Measurements from ENCODE around the gene PPP2R2B. TPM values are rescaled to one million over a fixed set of nuclear protein-coding genes. Genes with fewer than 3 reads are reported as not detected.

PPP2R2B gene
- total RNA-seq, 1 experiment from 2014 or later = not detected

DNA sequence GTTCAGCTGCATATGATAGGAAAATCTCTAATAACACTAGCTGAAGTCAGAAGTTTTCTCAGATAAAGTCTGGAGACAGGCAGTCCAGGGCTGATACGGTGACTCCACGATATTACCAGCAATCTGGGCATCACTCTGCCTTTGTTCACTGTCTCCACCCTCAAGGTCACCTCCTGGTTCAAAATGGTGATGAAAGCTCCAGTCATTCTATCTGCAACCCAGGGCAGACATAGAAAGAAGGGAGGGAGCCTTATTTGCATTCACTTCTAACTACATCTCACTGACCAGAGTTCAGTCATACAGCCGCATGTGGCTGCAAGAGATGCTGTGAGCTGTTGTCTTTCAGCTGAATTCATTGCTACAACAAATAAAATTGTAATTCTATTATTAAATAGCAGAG is 340.1 kb downstream of the PPP2R2B start:
- TF ChIP-seq, protein P1, sequence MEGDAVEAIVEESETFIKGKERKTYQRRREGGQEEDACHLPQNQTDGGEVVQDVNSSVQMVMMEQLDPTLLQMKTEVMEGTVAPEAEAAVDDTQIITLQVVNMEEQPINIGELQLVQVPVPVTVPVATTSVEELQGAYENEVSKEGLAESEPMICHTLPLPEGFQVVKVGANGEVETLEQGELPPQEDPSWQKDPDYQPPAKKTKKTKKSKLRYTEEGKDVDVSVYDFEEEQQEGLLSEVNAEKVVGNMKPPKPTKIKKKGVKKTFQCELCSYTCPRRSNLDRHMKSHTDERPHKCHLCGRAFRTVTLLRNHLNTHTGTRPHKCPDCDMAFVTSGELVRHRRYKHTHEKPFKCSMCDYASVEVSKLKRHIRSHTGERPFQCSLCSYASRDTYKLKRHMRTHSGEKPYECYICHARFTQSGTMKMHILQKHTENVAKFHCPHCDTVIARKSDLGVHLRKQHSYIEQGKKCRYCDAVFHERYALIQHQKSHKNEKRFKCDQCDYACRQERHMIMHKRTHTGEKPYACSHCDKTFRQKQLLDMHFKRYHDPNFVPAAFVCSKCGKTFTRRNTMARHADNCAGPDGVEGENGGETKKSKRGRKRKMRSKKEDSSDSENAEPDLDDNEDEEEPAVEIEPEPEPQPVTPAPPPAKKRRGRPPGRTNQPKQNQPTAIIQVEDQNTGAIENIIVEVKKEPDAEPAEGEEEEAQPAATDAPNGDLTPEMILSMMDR (IDR thresholded peaks at IDR 0.05 in 2 of 3, conservative IDR thresholded peaks at IDR 0.05 in 1 of 3; ENCODE audit: borderline replicate concordance in 1 of 3, insufficient read depth in 1 of 3, low read depth in 2 of 3, low read length in 2 of 3) = no peak
- no peak for TF ChIP-seq ZFX (IDR thresholded peaks at IDR 0.05)
- TF ChIP-seq ELF1 (IDR thresholded peaks at IDR 0.05; ENCODE audit: borderline replicate concordance, low read depth) = no peak
- no peak for TF ChIP-seq FOSL1 (IDR thresholded peaks at IDR 0.05; ENCODE audit: low read depth)
- no peak for TF ChIP-seq EZH2phosphoT487 (IDR thresholded peaks at IDR 0.05; ENCODE audit: borderline replicate concordance)
- DNase-seq (ENCODE audit: low read depth, low spot score) (no peak), ATAC-seq (no peak)
- Histone ChIP-seq H3K27ac (ENCODE audit: low read depth, low read length) (no peak overlapping the region), H3K9me3 (ENCODE audit: control insufficient read depth in 1 of 2, insufficient read depth in 1 of 2, low read depth in 1 of 2, low read length in 2 of 2) (no peaks in the 10 kb centered on the region), H3K36me3 (ENCODE audit: control insufficient read depth in 1 of 2, insufficient read depth in 2 of 2, low read length in 2 of 2) (no peaks in the 10 kb centered on the region), H3K79me2 (ENCODE audit: insufficient read depth, low read length) (no peaks in the 10 kb centered on the region), H3K9me2 (ENCODE audit: insufficient read depth) (no peaks in the 10 kb centered on the region), H4K20me1 (ENCODE audit: insufficient read depth) (no peaks in the 10 kb centered on the region), H3K27me3 (ENCODE audit: insufficient read depth, low read length) (no peaks in the 10 kb centered on the region), H2AFZ (ENCODE audit: low read depth, low read length, poor library complexity, severe bottlenecking) (no peak overlapping the region), H3K4me1 (ENCODE audit: control insufficient read depth in 1 of 2, insufficient read depth in 2 of 2, low read length in 2 of 2) (peaks cover 0 to 1% of the 10 kb centered on the region in 2 experiments; a peak in 2 of 4 replicates), H3K9ac (ENCODE audit: low read length) (no peak overlapping the region), H3K4me2 (ENCODE audit: low read length) (no peak overlapping the region), H3K4me3 (replicated peaks in 1 of 2; ENCODE audit: low read depth in 1 of 2, low read length in 2 of 2) (no peak overlapping the region)
- ChIA-PET RAD21 (ENCODE audit: low non-redundant PET in 1 of 2, low total read pairs in 2 of 2, uncharacterized antibody in 2 of 2, unreplicated experiment in 2 of 2) (no interaction called here), CTCF (interaction anchor here (1.3 to 1.4 kb wide), 2 partner anchors 427 to 651 kb away, joined by 4 to 9 read pairs; no protein-coding TSS in a partner anchor), POLR2A (no interaction called here)
- BruUV-seq (replicated peaks) = no TSS peak
- intact Hi-C loops (cut with micrococcal nuclease) = no loop called here

DNA sequence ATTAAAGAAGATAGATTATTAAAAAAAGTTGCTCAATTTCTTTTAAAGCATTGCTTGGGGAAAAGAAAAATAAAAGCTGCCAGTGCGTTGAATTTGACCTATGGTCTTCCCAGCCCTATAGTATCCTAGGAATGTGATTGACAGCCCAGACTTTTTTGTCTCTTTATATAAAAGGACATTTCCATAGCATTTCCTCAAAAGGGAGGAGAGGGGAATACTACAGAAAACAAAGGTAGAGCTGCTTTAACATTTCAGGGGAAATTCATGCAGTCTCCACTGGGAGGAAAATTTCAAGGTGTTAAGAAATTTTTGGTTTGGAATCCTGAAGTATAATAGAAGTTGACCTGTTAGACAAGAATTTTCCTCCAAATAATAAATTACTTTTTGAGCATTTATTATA is 344.7 kb downstream of the PPP2R2B start:
- Histone ChIP-seq H3K27me3 (ENCODE audit: insufficient read depth, low read length) (no peaks in the 10 kb centered on the region), H4K20me1 (ENCODE audit: insufficient read depth) (no peaks in the 10 kb centered on the region), H3K79me2 (ENCODE audit: insufficient read depth, low read length) (no peaks in the 10 kb centered on the region), H3K4me3 (replicated peaks in 1 of 2; ENCODE audit: low read depth in 1 of 2, low read length in 2 of 2) (no peak overlapping the region), H3K4me2 (ENCODE audit: low read length) (no peak overlapping the region), H3K9me3 (ENCODE audit: control insufficient read depth in 1 of 2, insufficient read depth in 1 of 2, low read depth in 1 of 2, low read length in 2 of 2) (no peaks in the 10 kb centered on the region), H3K9me2 (ENCODE audit: insufficient read depth) (no peaks in the 10 kb centered on the region), H3K4me1 (ENCODE audit: control insufficient read depth in 1 of 2, insufficient read depth in 2 of 2, low read length in 2 of 2) (peaks cover 0 to 3% of the 10 kb centered on the region in 2 experiments; a peak in 2 of 4 replicates), H2AFZ (ENCODE audit: low read depth, low read length, poor library complexity, severe bottlenecking) (peak overlapping the region; percentile 99), H3K9ac (ENCODE audit: low read length) (no peak overlapping the region), H3K36me3 (ENCODE audit: control insufficient read depth in 1 of 2, insufficient read depth in 2 of 2, low read length in 2 of 2) (no peaks in the 10 kb centered on the region), H3K27ac (ENCODE audit: low read depth, low read length) (no peak overlapping the region)
- RAD21 ChIA-PET (ENCODE audit: low non-redundant PET in 1 of 2, low total read pairs in 2 of 2, uncharacterized antibody in 2 of 2, unreplicated experiment in 2 of 2) = interaction anchor here (0.7 to 1.5 kb wide), 4 partner anchors 432 to 836 kb away, joined by 3 to 9 read pairs (median 5); no protein-coding TSS in a partner anchor
- no TSS peak for BruUV-seq (replicated peaks)
- POLR2A ChIA-PET = no interaction called here
- CTCF ChIA-PET = interaction anchor here (0.6 to 5.6 kb wide), 21 partner anchors 9 to 1045 kb away, joined by 3 to 78 read pairs (median 4); partner anchors contain the start of gene GPR151
- ATAC-seq = no peak
- intact Hi-C loops (cut with micrococcal nuclease) = loop anchor here (1.0 to 5.0 kb wide), 4 partner anchors 432 to 1043 kb away; no protein-coding TSS in a partner anchor
- DNase-seq (ENCODE audit: low read depth, low spot score) = no peak
- TF ChIP-seq, protein P2, sequence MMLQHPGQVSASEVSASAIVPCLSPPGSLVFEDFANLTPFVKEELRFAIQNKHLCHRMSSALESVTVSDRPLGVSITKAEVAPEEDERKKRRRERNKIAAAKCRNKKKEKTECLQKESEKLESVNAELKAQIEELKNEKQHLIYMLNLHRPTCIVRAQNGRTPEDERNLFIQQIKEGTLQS (IDR thresholded peaks at IDR 0.05) = no peak
- no peak for TF ChIP-seq TCF7L2 (IDR thresholded peaks at IDR 0.05; ENCODE audit: borderline replicate concordance, extremely low read depth, insufficient read depth, insufficient read length)
